Keratinocyte (primary cell): ENCODE measurements around the gene HS6ST3. TPM values are rescaled to one million over a fixed set of nuclear protein-coding genes. Genes with fewer than 3 reads are reported as not detected.

Source experiments
- DNase-seq: peaks from one replicate; pipeline ENCODE4 v3.0.0-alpha.2; 2011; ENCODE audit warnings: low read depth, missing footprints, low spot score
- FAIRE-seq: peaks from 2 replicates; lab custom pipeline; 2011; peaks lifted over from hg19 to GRCh38; lab: Jason Lieb, UNC
- H2AFZ ChIP-seq: 2 replicates; pipeline ENCODE4 v1.6.0; 2012; ENCODE audit warnings: low read length, control low read depth, inconsistent platforms; ENCODE audit not compliant: control insufficient read depth
- H3K27ac ChIP-seq: 2 replicates; pipeline ENCODE4 v1.5.1; 2011; ENCODE audit warnings: low read length; ENCODE audit not compliant: control insufficient read depth, insufficient read depth
- H3K27me3 ChIP-seq: 3 replicates; pipeline ENCODE4 v1.6.0; 2011; ENCODE audit warnings: low read length; ENCODE audit not compliant: control insufficient read depth, insufficient read depth; ENCODE audit errors: extremely low read depth
- H3K36me3 ChIP-seq, 2 experiments: 2 replicates in 1 of 2; 3 replicates in 1 of 2; pipeline ENCODE4 v1.5.1; 2011; ENCODE audit warnings: low read length in 2 of 2, mild to moderate bottlenecking in 1 of 2; ENCODE audit not compliant: control insufficient read depth in 2 of 2, insufficient read depth in 2 of 2; ENCODE audit errors: extremely low read depth in 1 of 2
- H3K4me1 ChIP-seq: 3 replicates; pipeline ENCODE4 v1.5.1; 2011; ENCODE audit warnings: low read length; ENCODE audit not compliant: control insufficient read depth, insufficient read depth; ENCODE audit errors: extremely low read depth
- H3K4me2 ChIP-seq: 3 replicates; pipeline ENCODE4 v1.6.0; 2011; ENCODE audit warnings: low read depth, low read length; ENCODE audit not compliant: control insufficient read depth, insufficient read depth; ENCODE audit errors: extremely low read depth
- H3K4me3 ChIP-seq, 3 experiments: fragments of 200-600 bp in 1 of 3; sonication (generic) in 1 of 3; 2 replicates in 2 of 3; 3 replicates in 1 of 3; pipeline ENCODE4 v1.5.1; 2011 to 2016; ENCODE audit warnings: low read length in 3 of 3, mild to moderate bottlenecking in 3 of 3, control low read depth in 2 of 3, inconsistent platforms in 1 of 3, low read depth in 1 of 3, mixed read lengths in 1 of 3, mixed run types in 1 of 3, moderate library complexity in 1 of 3; ENCODE audit not compliant: control insufficient read depth in 2 of 3, insufficient read depth in 2 of 3; ENCODE audit errors: extremely low read depth in 1 of 3
- H3K79me2 ChIP-seq: 2 replicates; pipeline ENCODE4 v1.6.0; 2012; ENCODE audit warnings: low read length; ENCODE audit not compliant: control insufficient read depth, insufficient read depth
- H3K9ac ChIP-seq: 3 replicates; pipeline ENCODE4 v1.6.0; 2011; ENCODE audit warnings: low read length; ENCODE audit not compliant: control insufficient read depth, insufficient read depth; ENCODE audit errors: extremely low read depth
- H3K9me1 ChIP-seq: 3 replicates; pipeline ENCODE4 v1.6.0; 2011; ENCODE audit warnings: low read length; ENCODE audit not compliant: control insufficient read depth, insufficient read depth; ENCODE audit errors: extremely low read depth
- H3K9me3 ChIP-seq: 2 replicates; pipeline ENCODE4 v1.5.1; 2012; ENCODE audit warnings: low read depth, low read length; ENCODE audit not compliant: control insufficient read depth
- H4K20me1 ChIP-seq: 3 replicates; pipeline ENCODE4 v1.6.0; 2011; ENCODE audit warnings: low read length; ENCODE audit not compliant: control insufficient read depth, insufficient read depth; ENCODE audit errors: extremely low read depth
- EZH2 ChIP-seq: IDR thresholded peaks from one replicate; pipeline ENCODE4 v1.6.1; 2012; ENCODE audit warnings: inconsistent platforms, mild to moderate bottlenecking, low read length, moderate library complexity
- dilution Hi-C: fragments of 300-500 bp; cut with MboI; formaldehyde crosslinking; loops from one replicate; pipeline ENCODE4 v1.7.0; 2020; ENCODE audit warnings: low sequenced_read_pairs; ENCODE audit not compliant: extremely low pct_ligation_motif_present
- polyA plus RNA-seq, 5 experiments: library from polyadenylated mRNA; depleted of rRNA in 3 of 5; stranded (reverse) in 3 of 5; stranded (forward) in 1 of 5; unstranded in 1 of 5; fragments of >200 nt; gene quantifications; 1 replicate in 1 of 5; 2 replicates in 3 of 5; 3 replicates in 1 of 5; pipeline versions ENCODE4 v1.2.1 to v1.2.3, GENCODE V29; 2011 to 2012; ENCODE audit warnings: missing spikeins in 2 of 5, low read depth in 1 of 5, low replicate concordance in 1 of 5
- TF ChIP-seq, protein P1 (sequence below), 3 experiments: IDR thresholded peaks in 1 of 3; conservative IDR thresholded peaks in 1 of 3; optimal IDR thresholded peaks in 1 of 3; 2 replicates in 2 of 3; 3 replicates in 1 of 3; pipeline versions ENCODE3 to v1.5.1; 2011; ENCODE audit warnings: low read length in 3 of 3, mild to moderate bottlenecking in 3 of 3, moderate library complexity in 2 of 3, control low read depth in 1 of 3, inconsistent platforms in 1 of 3; ENCODE audit not compliant: insufficient read depth in 2 of 3; ENCODE audit errors: extremely low read depth in 1 of 3

HS6ST3 gene
- polyA plus RNA-seq, 1 donor (not counting 4 experiments of a cell fraction or from before 2014, with no cell fraction given) = 0.03 TPM

- H3K9me1 ChIP-seq = no peaks in the 10 kb centered on the region
- H3K4me3 ChIP-seq = no peak overlapping the region
- dilution Hi-C loops = no loop called here
- no peak overlapping the region for H3K4me2 ChIP-seq
- no peak for DNase-seq
- no peaks in the 10 kb centered on the region for H3K9me3 ChIP-seq
- H2AFZ ChIP-seq = no peak overlapping the region
- H4K20me1 ChIP-seq = no peaks in the 10 kb centered on the region
- H3K36me3 ChIP-seq = no peaks in the 10 kb centered on the region
- TF ChIP-seq, protein P1, sequence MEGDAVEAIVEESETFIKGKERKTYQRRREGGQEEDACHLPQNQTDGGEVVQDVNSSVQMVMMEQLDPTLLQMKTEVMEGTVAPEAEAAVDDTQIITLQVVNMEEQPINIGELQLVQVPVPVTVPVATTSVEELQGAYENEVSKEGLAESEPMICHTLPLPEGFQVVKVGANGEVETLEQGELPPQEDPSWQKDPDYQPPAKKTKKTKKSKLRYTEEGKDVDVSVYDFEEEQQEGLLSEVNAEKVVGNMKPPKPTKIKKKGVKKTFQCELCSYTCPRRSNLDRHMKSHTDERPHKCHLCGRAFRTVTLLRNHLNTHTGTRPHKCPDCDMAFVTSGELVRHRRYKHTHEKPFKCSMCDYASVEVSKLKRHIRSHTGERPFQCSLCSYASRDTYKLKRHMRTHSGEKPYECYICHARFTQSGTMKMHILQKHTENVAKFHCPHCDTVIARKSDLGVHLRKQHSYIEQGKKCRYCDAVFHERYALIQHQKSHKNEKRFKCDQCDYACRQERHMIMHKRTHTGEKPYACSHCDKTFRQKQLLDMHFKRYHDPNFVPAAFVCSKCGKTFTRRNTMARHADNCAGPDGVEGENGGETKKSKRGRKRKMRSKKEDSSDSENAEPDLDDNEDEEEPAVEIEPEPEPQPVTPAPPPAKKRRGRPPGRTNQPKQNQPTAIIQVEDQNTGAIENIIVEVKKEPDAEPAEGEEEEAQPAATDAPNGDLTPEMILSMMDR (optimal IDR thresholded peaks at IDR 0.05 in 1 of 3, IDR thresholded peaks at IDR 0.05 in 1 of 3, conservative IDR thresholded peaks at IDR 0.05 in 1 of 3; ENCODE audit: extremely low read depth in 1 of 3, insufficient read depth in 2 of 3, low read length in 3 of 3) = no peak
- no peak for TF ChIP-seq EZH2
- no peaks in the 10 kb centered on the region for H3K79me2 ChIP-seq
- no peaks in the 10 kb centered on the region for H3K27me3 ChIP-seq
- no peak overlapping the region for H3K9ac ChIP-seq
- no peak overlapping the region for H3K27ac ChIP-seq
- no peak for FAIRE-seq
- no peaks in the 10 kb centered on the region for H3K4me1 ChIP-seq
Measured at GRCh38 chr13:96575423-96576320, 485.8 kb downstream of the HS6ST3 start.

DNA sequence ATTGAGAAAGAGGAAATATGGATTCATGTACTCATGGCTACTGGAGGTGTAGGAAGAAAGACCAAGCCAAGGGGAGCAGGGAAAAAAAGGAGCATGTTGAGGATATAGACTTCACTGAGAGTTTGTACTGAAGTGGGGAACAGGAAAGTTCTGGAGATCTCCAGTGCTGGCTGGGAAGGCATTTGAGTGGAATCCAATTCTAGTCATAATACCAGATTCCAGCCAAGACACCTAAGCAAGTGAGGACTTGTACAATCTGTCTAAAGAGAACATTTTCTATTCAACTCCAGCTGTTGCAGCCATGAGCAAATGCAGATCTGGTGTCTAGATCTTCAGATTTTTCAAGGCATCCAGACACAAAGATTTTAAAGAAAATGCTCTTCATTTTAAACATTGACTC is 491.8 kb downstream of the HS6ST3 start:
- DNase-seq = no peak
- dilution Hi-C loops = no loop called here
- H3K27ac ChIP-seq = no peak overlapping the region

More for the DNA sequence above, 491.8 kb downstream of the HS6ST3 start:
- no peaks in the 10 kb centered on the region for H3K79me2 ChIP-seq
- H2AFZ ChIP-seq = peak overlapping the region; percentile 37
- H3K9ac ChIP-seq = no peak overlapping the region
- H3K4me2 ChIP-seq = peak overlapping the region; percentile 47
- H3K27me3 ChIP-seq = no peaks in the 10 kb centered on the region
- H3K9me1 ChIP-seq = no peaks in the 10 kb centered on the region
- peak; percentile 23 for FAIRE-seq
- H4K20me1 ChIP-seq = no peaks in the 10 kb centered on the region
- H3K36me3 ChIP-seq = no peaks in the 10 kb centered on the region
- TF ChIP-seq, protein P1 (optimal IDR thresholded peaks at IDR 0.05 in 1 of 3, IDR thresholded peaks at IDR 0.05 in 1 of 3, conservative IDR thresholded peaks at IDR 0.05 in 1 of 3; ENCODE audit: extremely low read depth in 1 of 3, insufficient read depth in 2 of 3, low read length in 3 of 3) = no peak
- no peak for TF ChIP-seq EZH2
- no peaks in the 10 kb centered on the region for H3K9me3 ChIP-seq
- H3K4me3 ChIP-seq = no peak overlapping the region
- H3K4me1 ChIP-seq = peaks cover 7% of the 10 kb centered on the region
